ENCODE measurements around the gene PACRG. TPM values are rescaled to one million over a fixed set of nuclear protein-coding genes. Genes with fewer than 3 reads are reported as not detected.

Gene PACRG
- total RNA-seq, 2 experiments from 2014 or later = 0.66 to 0.81 TPM

DNA sequence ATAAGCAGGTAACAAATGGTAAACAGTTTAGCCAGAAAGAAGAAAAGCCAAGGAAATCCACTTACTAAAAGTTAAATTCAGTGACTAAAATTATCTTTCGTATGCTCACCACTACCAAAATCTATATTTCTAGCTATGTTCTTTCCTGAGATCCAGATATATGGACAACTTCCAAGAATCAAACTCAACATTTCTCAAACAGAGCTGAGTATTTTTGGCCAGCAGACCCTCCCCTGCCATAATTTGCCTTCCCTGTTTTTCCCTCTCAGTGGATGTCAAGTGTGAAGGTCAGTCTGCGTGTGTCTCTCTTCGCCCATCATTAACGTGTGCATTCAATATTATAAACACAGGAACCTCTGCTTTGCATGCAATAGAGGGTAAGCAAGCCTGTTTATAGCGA lies 42.2 kb upstream of the PACRG start:
- H3K4me1 ChIP-seq (ENCODE audit: insufficient read depth, low read length) = no peaks in the 10 kb centered on the region
- ATAC-seq (ENCODE audit: poor library complexity) (no peak), DNase-seq (no peak)
- Mint-ChIP-seq H3K27ac (no peak overlapping the region), H3K27me3 (no peaks in the 10 kb centered on the region), H3K4me3 (no peak overlapping the region), H3K36me3 (ENCODE audit: low read depth) (no peaks in the 10 kb centered on the region), H3K4me1 (ENCODE audit: low read depth) (peaks cover 3% of the 10 kb centered on the region), H3K9me3 (no peaks in the 10 kb centered on the region)
- no peak overlapping the region for H3K27ac ChIP-seq (ENCODE audit: low read depth in 1 of 2, low read length in 2 of 2)
- H3K9me3 ChIP-seq (ENCODE audit: control insufficient read depth in 1 of 2, insufficient read depth in 1 of 2, low read length in 2 of 2) = no peaks in the 10 kb centered on the region
- TF ChIP-seq, protein P1, sequence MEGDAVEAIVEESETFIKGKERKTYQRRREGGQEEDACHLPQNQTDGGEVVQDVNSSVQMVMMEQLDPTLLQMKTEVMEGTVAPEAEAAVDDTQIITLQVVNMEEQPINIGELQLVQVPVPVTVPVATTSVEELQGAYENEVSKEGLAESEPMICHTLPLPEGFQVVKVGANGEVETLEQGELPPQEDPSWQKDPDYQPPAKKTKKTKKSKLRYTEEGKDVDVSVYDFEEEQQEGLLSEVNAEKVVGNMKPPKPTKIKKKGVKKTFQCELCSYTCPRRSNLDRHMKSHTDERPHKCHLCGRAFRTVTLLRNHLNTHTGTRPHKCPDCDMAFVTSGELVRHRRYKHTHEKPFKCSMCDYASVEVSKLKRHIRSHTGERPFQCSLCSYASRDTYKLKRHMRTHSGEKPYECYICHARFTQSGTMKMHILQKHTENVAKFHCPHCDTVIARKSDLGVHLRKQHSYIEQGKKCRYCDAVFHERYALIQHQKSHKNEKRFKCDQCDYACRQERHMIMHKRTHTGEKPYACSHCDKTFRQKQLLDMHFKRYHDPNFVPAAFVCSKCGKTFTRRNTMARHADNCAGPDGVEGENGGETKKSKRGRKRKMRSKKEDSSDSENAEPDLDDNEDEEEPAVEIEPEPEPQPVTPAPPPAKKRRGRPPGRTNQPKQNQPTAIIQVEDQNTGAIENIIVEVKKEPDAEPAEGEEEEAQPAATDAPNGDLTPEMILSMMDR (IDR thresholded peaks at IDR 0.05) = no peak
- no peaks in the 10 kb centered on the region for H3K27me3 ChIP-seq (ENCODE audit: control insufficient read depth in 1 of 2, insufficient read depth in 2 of 2, low read length in 2 of 2)
- intact Hi-C loops (cut with DNase I, micrococcal nuclease) = no loop called here
- POLR2A ChIA-PET = interaction anchor here (0.9 kb wide), 1 partner anchor 13 kb away, joined by 3 read pairs; no protein-coding TSS in a partner anchor
- H3K36me3 ChIP-seq (ENCODE audit: insufficient read depth, low read length) = no peaks in the 10 kb centered on the region
- H3K4me3 ChIP-seq (ENCODE audit: low read length) = no peak overlapping the region
- CTCF ChIA-PET = no interaction called here

DNA sequence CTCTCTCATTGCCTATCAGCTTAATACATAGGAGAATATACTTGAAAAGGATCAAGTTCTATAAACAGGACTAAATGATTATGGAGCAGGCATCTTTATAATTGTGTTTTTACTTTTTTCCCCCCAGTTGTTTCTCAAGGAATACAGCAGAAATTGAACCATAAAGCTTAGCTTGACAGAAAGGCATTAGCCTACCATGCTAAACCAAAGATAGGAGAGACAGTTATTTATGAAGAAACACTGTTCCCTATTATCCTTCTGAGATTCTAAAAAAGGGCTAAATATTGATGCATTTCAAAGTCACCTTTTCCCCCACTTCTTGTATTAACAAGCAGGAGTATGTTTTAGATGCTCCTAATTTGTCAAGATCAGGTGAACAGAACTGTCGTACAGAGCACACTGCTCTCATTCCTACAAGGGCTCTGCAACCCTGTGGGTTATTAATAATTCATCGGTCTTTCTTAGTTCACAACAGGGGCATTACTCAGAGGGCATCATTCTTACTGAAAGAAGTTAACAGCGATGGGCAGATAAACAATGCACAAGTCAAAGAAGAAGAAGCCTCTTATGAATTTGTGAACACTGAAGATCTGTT lies 38.9 kb upstream of the PACRG start:
- ATAC-seq (ENCODE audit: poor library complexity) = no peak
- Histone ChIP-seq H3K27ac (ENCODE audit: low read depth in 1 of 2, low read length in 2 of 2) (no peak overlapping the region), H3K27me3 (ENCODE audit: control insufficient read depth in 1 of 2, insufficient read depth in 2 of 2, low read length in 2 of 2) (no peaks in the 10 kb centered on the region), H3K9me3 (ENCODE audit: control insufficient read depth in 1 of 2, insufficient read depth in 1 of 2, low read length in 2 of 2) (no peaks in the 10 kb centered on the region), H3K4me3 (ENCODE audit: low read length) (no peak overlapping the region), H3K36me3 (ENCODE audit: insufficient read depth, low read length) (no peaks in the 10 kb centered on the region), H3K4me1 (ENCODE audit: insufficient read depth, low read length) (no peaks in the 10 kb centered on the region)
- Mint-ChIP-seq H3K4me1 (ENCODE audit: low read depth) (peaks cover 3% of the 10 kb centered on the region), H3K9me3 (no peaks in the 10 kb centered on the region), H3K27ac (no peak overlapping the region), H3K4me3 (no peak overlapping the region), H3K27me3 (no peaks in the 10 kb centered on the region), H3K36me3 (ENCODE audit: low read depth) (no peaks in the 10 kb centered on the region)
- CTCF ChIA-PET = no interaction called here
- DNase-seq = no peak
- TF ChIP-seq, protein P1 (IDR thresholded peaks at IDR 0.05) = no peak
- POLR2A ChIA-PET = no interaction called here
- intact Hi-C loops (cut with DNase I, micrococcal nuclease) = no loop called here

DNA sequence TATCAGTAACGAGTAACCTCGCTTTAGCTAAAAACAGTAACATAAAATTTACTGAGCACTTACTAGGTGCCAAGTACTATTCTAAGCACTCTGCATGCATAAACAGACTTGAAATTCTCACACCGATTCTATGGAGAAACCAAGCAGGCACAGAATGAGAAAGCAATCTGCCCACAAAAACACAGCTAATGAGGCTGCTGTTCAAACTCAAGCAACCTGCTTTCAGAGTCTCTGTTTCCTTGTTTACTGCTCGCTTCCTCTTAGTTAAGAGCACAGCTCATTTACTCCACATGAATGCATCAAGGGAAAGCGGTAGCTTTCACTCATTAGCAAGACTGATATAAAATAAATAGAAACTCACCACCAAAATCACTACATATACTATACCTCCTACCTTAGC lies 37.6 kb upstream of the PACRG start:
- ATAC-seq (ENCODE audit: poor library complexity) = no peak
- no peaks in the 10 kb centered on the region for H3K36me3 ChIP-seq (ENCODE audit: insufficient read depth, low read length)
- H3K27ac ChIP-seq (ENCODE audit: low read depth in 1 of 2, low read length in 2 of 2) = no peak overlapping the region
- Mint-ChIP-seq H3K4me1 (ENCODE audit: low read depth) (peaks cover 3% of the 10 kb centered on the region), H3K9me3 (no peaks in the 10 kb centered on the region), H3K36me3 (ENCODE audit: low read depth) (no peaks in the 10 kb centered on the region), H3K27ac (no peak overlapping the region), H3K4me3 (no peak overlapping the region), H3K27me3 (no peaks in the 10 kb centered on the region)
- CTCF ChIA-PET = no interaction called here
- TF ChIP-seq, protein P1 (IDR thresholded peaks at IDR 0.05) = no peak
- H3K27me3 ChIP-seq (ENCODE audit: control insufficient read depth in 1 of 2, insufficient read depth in 2 of 2, low read length in 2 of 2) = no peaks in the 10 kb centered on the region
- H3K4me3 ChIP-seq (ENCODE audit: low read length) = no peak overlapping the region
- no peak for DNase-seq
- H3K4me1 ChIP-seq (ENCODE audit: insufficient read depth, low read length) = no peaks in the 10 kb centered on the region
- POLR2A ChIA-PET = no interaction called here
- H3K9me3 ChIP-seq (ENCODE audit: control insufficient read depth in 1 of 2, insufficient read depth in 1 of 2, low read length in 2 of 2) = no peaks in the 10 kb centered on the region
- intact Hi-C loops (cut with DNase I, micrococcal nuclease) = no loop called here
